CD14-positive monocyte (primary cell): ENCODE results near the gene SPATA2L. TPM values are rescaled to one million over a fixed set of nuclear protein-coding genes. Genes with fewer than 3 reads are reported as not detected.

Source experiments
- DNase-seq, 3 donors: peaks; one replicate each; pipeline ENCODE4 v3.0.0-alpha.2; 2011 to 2022
- H2AFZ ChIP-seq: 2 replicates; pipeline ENCODE4 v1.6.0; 2012; ENCODE audit warnings: mild to moderate bottlenecking, low read depth, low read length, inconsistent platforms; ENCODE audit not compliant: insufficient read depth, poor library complexity, severe bottlenecking
- H3K27ac ChIP-seq, 2 donors: 1 replicate in 1 of 2; 2 replicates in 1 of 2; pipeline ENCODE4 v1.5.1; 2012 to 2013; ENCODE audit warnings: low read length in 2 of 2, control low read depth in 1 of 2, inconsistent platforms in 1 of 2, low read depth in 1 of 2, mild to moderate bottlenecking in 1 of 2
- H3K27me3 ChIP-seq, 2 donors: one replicate each; pipeline versions ENCODE4 v1.6.0 to v1.6.1; 2011 to 2013; ENCODE audit warnings: low read length in 2 of 2; ENCODE audit not compliant: control insufficient read depth in 2 of 2, insufficient read depth in 2 of 2
- H3K36me3 ChIP-seq, 2 donors: replicated peaks in 1 of 2; 1 replicate in 1 of 2; 2 replicates in 1 of 2; pipeline versions ENCODE4 v1.5.1 to v1.6.1; 2012 to 2013; ENCODE audit warnings: low read length in 2 of 2, control low read depth in 1 of 2, inconsistent platforms in 1 of 2, mild to moderate bottlenecking in 1 of 2; ENCODE audit not compliant: insufficient read depth in 2 of 2, control insufficient read depth in 1 of 2
- H3K4me1 ChIP-seq, 2 donors: 1 replicate in 1 of 2; 2 replicates in 1 of 2; pipeline versions ENCODE4 v1.5.1 to v1.6.1; 2012 to 2013; ENCODE audit warnings: low read length in 2 of 2, control low read depth in 1 of 2, inconsistent platforms in 1 of 2, mild to moderate bottlenecking in 1 of 2, moderate library complexity in 1 of 2; ENCODE audit not compliant: insufficient read depth in 2 of 2, control insufficient read depth in 1 of 2
- H3K4me2 ChIP-seq: replicated peaks from 2 replicates; pipeline ENCODE3; 2012; ENCODE audit warnings: low read length, moderate library complexity, mild to moderate bottlenecking; ENCODE audit not compliant: poor library complexity, severe bottlenecking; ENCODE audit errors: extremely low read depth
- H3K4me3 ChIP-seq, 3 experiments: fragments of 200-600 bp in 1 of 3; sonication (generic) in 1 of 3; replicated peaks in 1 of 3; 1 replicate in 2 of 3; 2 replicates in 1 of 3; pipeline ENCODE4 v1.5.1; 2011 to 2013; ENCODE audit warnings: low read length in 3 of 3, mild to moderate bottlenecking in 3 of 3, control low read depth in 2 of 3, low read depth in 2 of 3, inconsistent platforms in 1 of 3, moderate library complexity in 1 of 3
- H3K79me2 ChIP-seq: 2 replicates; pipeline ENCODE4 v1.6.0; 2012; ENCODE audit warnings: mild to moderate bottlenecking, control low read depth, inconsistent platforms, low read length, moderate library complexity; ENCODE audit not compliant: insufficient read depth
- H3K9ac ChIP-seq: 2 replicates; pipeline ENCODE4 v1.6.0; 2017; ENCODE audit warnings: low read length, mild to moderate bottlenecking; ENCODE audit not compliant: insufficient read depth, poor library complexity, severe bottlenecking
- H3K9me3 ChIP-seq, 2 donors: replicated peaks in 1 of 2; 1 replicate in 1 of 2; 2 replicates in 1 of 2; pipeline versions ENCODE4 v1.5.1 to v1.6.1; 2012 to 2013; ENCODE audit warnings: low read length in 2 of 2, control low read depth in 1 of 2; ENCODE audit not compliant: control insufficient read depth in 1 of 2, insufficient read depth in 1 of 2
- H4K20me1 ChIP-seq: 2 replicates; pipeline ENCODE4 v1.6.0; 2012; ENCODE audit warnings: mild to moderate bottlenecking, low read length, control low read depth, moderate library complexity; ENCODE audit not compliant: insufficient read depth
- H3K27ac Mint-ChIP-seq, 7 donors: one replicate each; pipeline ENCODE4 v1.8.0; 2020; ENCODE audit warnings: mild to moderate bottlenecking in 7 of 7, mixed read lengths in 7 of 7, moderate library complexity in 6 of 7, inconsistent platforms in 2 of 7
- H3K27me3 Mint-ChIP-seq, 3 donors: one replicate each; pipeline ENCODE4 v1.8.0; 2021 to 2022; ENCODE audit warnings: low read depth in 3 of 3, mild to moderate bottlenecking in 3 of 3, mixed read lengths in 3 of 3, moderate library complexity in 3 of 3, inconsistent platforms in 1 of 3
- H3K36me3 Mint-ChIP-seq, 2 donors: one replicate each; pipeline ENCODE4 v1.8.0; 2020; ENCODE audit warnings: mixed read lengths in 2 of 2, inconsistent platforms in 1 of 2, mild to moderate bottlenecking in 1 of 2
- H3K4me1 Mint-ChIP-seq: one replicate; pipeline ENCODE4 v1.8.0; 2020; ENCODE audit warnings: mild to moderate bottlenecking, mixed read lengths
- H3K4me3 Mint-ChIP-seq, 2 donors: one replicate each; pipeline ENCODE4 v1.8.0; 2020; ENCODE audit warnings: mild to moderate bottlenecking in 2 of 2, mixed read lengths in 2 of 2, moderate library complexity in 1 of 2
- H3K9me3 Mint-ChIP-seq, 7 donors: one replicate each; pipeline ENCODE4 v1.8.0; 2020 to 2022; ENCODE audit warnings: mixed read lengths in 7 of 7, mild to moderate bottlenecking in 6 of 7, moderate library complexity in 6 of 7, inconsistent platforms in 2 of 7
- CTCF ChIP-seq: fragments of 200-600 bp; IDR thresholded peaks from one replicate; pipeline ENCODE4 v1.8.0; 2022; ENCODE audit warnings: antibody characterized with exemption, mild to moderate bottlenecking
- WGBS: methylation state at CpG from one replicate; pipeline ENCODE4 v1.1.5; 2013; ENCODE audit warnings: missing lambda C conversion rate; ENCODE audit not compliant: insufficient coverage; 5-methylcytosine and 5-hydroxymethylcytosine counted together
- intact Hi-C, 2 donors: fragments of 100-400 bp; cut with micrococcal nuclease; formaldehyde crosslinking; loops; one replicate each; pipeline versions ENCODE4 v1.15.0 to v1.15.1; 2023
- polyA plus RNA-seq, 3 donors: library from polyadenylated mRNA; depleted of rRNA in 1 of 3; unstranded in 2 of 3; stranded (reverse) in 1 of 3; fragments of 300-500 nt in 2 of 3; fragments of >200 nt in 1 of 3; fragmentation: Illumina TruSeq in 2 of 3; gene quantifications; 1 replicate in 2 of 3; 2 replicates in 1 of 3; pipeline ENCODE4 v1.2.3, GENCODE V29; 2012 to 2021

SPATA2L gene
- polyA plus RNA-seq, 3 donors: 10.0 to 17.6 (median 15.1) TPM

- no peak for DNase-seq
- H3K27me3 ChIP-seq: no peaks in the 10 kb centered on the region
- no peaks in the 10 kb centered on the region for H3K9me3 ChIP-seq
- H3K36me3 ChIP-seq: peaks cover 8 to 42% of the 10 kb centered on the region in 2 donors
- H3K9me3 Mint-ChIP-seq: no peaks in the 10 kb centered on the region
- H3K27ac ChIP-seq: peak overlapping the region in 1 of 2 donors; percentile 89
- H3K4me1 Mint-ChIP-seq: peaks cover 29% of the 10 kb centered on the region
- peaks cover 16 to 21% of the 10 kb centered on the region in 2 donors for H3K4me1 ChIP-seq
- H2AFZ ChIP-seq: peak overlapping the region; percentile 97
- peak overlapping the region in 4 of 7 donors; percentile 15 to 83 (median 48) for H3K27ac Mint-ChIP-seq
- intact Hi-C loops: no loop called here
- peaks cover 0 to 1% (median 0%) of the 10 kb centered on the region in 3 donors for H3K27me3 Mint-ChIP-seq
- peaks cover 25 to 50% of the 10 kb centered on the region in 2 donors for H3K36me3 Mint-ChIP-seq
- no peak for TF ChIP-seq CTCF
- peaks cover 57% of the 10 kb centered on the region for H3K79me2 ChIP-seq
- H3K4me2 ChIP-seq: peak overlapping the region; percentile 99
- peak overlapping the region; percentile 86 to 93 for H3K4me3 Mint-ChIP-seq
- peak overlapping the region; percentile 97 for H3K9ac ChIP-seq
- peaks cover 31% of the 10 kb centered on the region for H4K20me1 ChIP-seq
- 22% methylated on average over 23 of the region's 27 CpGs for WGBS
- peak overlapping the region; percentile 89 to 98 (median 96) for H3K4me3 ChIP-seq
Observed at GRCh38 chr16:89658221-89658879, 43.2 kb downstream of the SPATA2L start.

GRCh38 chr16:89657442-89658220 is 43.9 kb downstream of the SPATA2L start, which contains the start of the genes CHMP1A and SPATA33:
TSS of gene CHMP1A (minus strand) at chr16:89657708. CDS start at chr16:89657588, 120 bp downstream.
TSS of gene SPATA33 (plus strand) at chr16:89657836. CDS start at chr16:89657912, 76 bp downstream.
- Histone ChIP-seq H3K36me3 (peaks cover 10 to 45% of the 10 kb centered on the region in 2 donors), H3K9me3 (no peaks in the 10 kb centered on the region), H3K4me3 (peak within 1 kb of the TSS; percentile 89 to 98 (median 96)), H4K20me1 (peaks cover 34% of the 10 kb centered on the region), H3K4me1 (peaks cover 16 to 21% of the 10 kb centered on the region in 2 donors), H3K79me2 (peaks cover 59% of the 10 kb centered on the region), H3K4me2 (peak within 1 kb of the TSS; percentile 99), H3K9ac (peak within 1 kb of the TSS; percentile 97), H3K27ac (peak within 1 kb of the TSS; percentile 9 to 89), H3K27me3 (no peaks in the 10 kb centered on the region), H2AFZ (peak within 1 kb of the TSS; percentile 97)
- TF ChIP-seq CTCF: no peak
- no peaks in the 10 kb centered on the region for H3K9me3 Mint-ChIP-seq
- H3K4me3 Mint-ChIP-seq: peak within 1 kb of the TSS; percentile 86 to 93
- peaks cover 0 to 1% (median 0%) of the 10 kb centered on the region in 3 donors for H3K27me3 Mint-ChIP-seq
- under 1% methylated on average over 98 of the region's 99 CpGs for WGBS
- H3K36me3 Mint-ChIP-seq: peaks cover 25 to 49% of the 10 kb centered on the region in 2 donors
- DNase-seq: peak; percentile 83 to 90 (median 85)
- intact Hi-C loops: no loop called here
- H3K4me1 Mint-ChIP-seq: peaks cover 29% of the 10 kb centered on the region
- H3K27ac Mint-ChIP-seq: peak within 1 kb of the TSS; percentile 79 to 92 (median 84)
